NCI-H146 treated with DMSO at 0.1 percent for 48 hours (cell line): ENCODE data around the gene TEX261.
A peak's percentile ranks its signal among the peaks of the same experiment; 100 is the strongest.
"Not testable (repeated sequence)": the region's sequence is repeated elsewhere in the genome, so short reads cannot be mapped to it uniquely, and the experiment has no call there.

Experiments
- DNase-seq: peaks from one replicate; lab custom pipeline; 2025; ENCODE audit not compliant: unreplicated experiment; lab: John Stamatoyannopoulos, UW

The TEX261 gene

DNA sequence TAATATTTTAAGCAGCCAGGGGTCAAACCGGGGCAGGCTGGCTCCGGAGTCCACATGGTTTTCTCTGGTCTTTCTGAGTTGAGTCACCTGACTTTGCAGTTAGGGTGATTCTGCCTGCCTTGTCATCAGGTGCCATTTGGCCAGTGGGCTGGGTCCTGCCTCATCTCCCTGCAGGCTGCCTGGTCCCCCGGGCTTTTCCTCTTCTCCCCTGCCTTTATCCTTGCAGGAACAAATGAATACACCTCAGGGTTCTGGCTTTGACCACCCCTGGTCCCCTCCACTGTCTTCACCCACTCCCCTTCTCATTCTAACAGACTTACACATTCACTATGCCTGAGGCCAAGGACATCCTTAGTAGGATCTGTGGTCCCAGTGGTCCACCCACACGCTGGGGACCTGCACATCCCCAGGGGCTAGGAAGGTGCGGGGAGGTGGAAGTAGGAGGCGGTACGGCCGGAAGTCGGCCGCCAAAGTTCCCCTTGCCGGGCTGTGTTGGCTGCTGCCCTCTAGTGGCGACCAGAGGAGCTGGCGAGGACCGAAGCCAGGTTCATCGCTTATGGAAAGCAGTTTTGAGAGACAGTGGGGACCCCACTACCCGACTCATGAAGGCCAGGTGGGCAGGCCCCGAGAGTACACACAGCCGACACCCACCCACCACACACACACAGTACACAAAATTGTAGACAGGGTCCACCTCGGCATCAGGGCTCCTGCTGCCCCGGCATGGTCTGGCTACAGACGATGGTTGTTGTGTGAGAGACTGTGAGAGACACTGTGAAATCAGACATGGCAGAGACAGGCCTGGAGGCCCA lies 6.3 kb upstream of the TEX261 start:
- peak; percentile 45 for DNase-seq

DNA sequence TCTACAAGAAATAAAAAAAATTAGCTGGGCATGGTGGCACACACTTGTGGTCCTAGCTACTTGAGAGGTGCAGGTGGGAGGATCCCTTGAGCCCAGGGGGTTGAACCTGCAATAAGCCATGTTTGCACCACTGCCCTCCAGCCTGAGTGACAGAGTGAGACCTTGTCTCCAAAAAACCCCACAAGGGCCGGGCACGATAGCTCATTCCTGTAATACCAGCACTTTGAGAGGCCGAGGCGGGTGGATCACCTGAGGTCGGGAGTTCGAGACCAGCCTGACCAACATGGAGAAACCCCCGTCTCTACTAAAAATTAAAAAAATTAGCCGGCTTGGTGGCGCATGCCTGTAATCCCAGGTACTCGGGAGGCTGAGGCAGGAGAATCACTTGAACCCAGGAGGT lies 5.3 kb upstream of the TEX261 start:
- DNase-seq: not testable (repeated sequence)

DNA sequence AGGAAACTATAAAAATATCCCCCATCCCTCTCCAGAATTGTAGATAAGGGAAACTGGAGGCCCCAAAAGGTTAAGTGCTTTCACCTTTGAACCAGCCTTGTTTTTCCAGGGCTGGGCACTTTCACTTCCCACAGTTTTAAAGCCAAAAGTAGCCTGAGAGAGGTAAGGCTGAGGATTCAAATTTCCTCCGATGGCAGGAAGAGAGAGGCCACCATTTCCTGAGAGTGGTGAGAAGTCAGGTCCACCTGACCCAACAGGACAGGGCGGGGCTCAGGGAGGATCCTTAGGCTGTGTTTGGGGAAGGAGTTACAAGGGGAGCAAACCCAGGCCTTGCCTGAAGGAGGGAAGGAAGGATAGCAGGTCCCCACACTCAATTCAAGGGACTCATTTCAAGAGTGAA lies 4.7 kb upstream of the TEX261 start:
- DNase-seq: no peak

DNA sequence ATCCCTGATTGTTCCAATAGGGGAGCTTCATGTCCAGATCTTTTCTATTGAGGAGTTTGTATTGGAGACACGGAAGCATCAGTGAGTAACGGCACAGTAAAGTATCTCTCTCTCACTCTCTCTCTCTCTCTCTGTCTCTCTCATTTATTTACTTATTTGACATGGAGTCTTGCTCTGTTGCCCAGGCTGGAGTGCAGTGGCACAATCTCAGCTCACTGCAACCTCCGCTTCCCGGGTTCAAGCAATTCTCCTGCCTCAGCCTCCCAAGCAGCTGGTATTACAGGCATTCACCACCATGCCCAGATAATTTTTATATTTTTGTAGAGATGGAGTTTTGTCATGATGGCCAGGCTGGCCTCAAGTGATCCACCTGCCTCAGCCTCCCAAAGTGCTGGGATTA lies 4.2 kb upstream of the TEX261 start:
- not testable (repeated sequence) for DNase-seq

DNA sequence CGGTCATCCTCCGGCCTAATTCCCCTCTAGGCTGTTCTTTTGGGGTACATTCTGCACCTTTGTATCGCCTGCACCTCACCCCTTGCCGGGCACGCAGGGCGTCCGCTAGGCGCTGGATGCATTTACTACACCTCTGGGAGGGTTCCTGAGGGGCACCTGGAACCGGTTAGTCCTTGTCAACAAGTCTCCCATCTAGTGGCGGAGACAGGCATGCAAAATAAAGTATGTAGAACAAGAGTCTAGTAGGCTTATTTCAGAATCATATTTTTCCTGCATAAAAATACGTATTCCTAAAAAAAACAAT lies 705 bp upstream of the TEX261 start:
- DNase-seq: peak; percentile 24

DNA sequence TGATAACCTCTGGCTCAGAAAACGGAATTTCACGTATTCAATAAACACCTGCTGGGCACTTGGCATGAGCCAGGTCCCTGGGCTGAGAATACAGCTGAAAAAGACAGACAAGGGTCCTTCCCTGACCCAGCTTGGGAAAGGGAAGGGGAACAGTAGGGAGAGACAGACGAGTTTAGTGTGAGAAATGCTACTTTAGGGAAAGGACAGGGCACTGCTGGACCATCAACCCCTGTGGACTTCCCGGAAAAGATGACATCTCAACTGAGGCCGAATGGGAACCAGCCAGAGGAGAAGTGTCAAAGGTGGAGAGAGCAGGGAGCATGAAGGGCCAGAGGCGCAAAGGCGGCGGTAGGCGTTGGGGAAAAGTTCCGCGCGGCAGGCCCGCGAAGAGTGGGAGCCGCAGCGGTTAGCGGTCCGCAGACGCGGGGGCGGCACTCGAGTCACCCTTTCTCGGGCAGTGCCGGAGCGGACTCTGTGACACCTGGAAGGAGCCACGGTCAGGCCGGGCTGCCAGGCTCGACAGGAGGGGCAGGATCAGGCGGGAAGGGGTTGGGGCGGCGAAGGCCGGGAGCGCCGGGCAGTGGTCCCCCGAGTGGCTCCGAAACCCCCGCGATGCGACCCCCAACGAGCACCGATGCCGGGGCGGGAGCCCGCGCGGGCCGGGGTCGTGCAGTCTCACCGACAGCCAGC lies 519 bp downstream of the TEX261 start:
- DNase-seq: no peak

DNA sequence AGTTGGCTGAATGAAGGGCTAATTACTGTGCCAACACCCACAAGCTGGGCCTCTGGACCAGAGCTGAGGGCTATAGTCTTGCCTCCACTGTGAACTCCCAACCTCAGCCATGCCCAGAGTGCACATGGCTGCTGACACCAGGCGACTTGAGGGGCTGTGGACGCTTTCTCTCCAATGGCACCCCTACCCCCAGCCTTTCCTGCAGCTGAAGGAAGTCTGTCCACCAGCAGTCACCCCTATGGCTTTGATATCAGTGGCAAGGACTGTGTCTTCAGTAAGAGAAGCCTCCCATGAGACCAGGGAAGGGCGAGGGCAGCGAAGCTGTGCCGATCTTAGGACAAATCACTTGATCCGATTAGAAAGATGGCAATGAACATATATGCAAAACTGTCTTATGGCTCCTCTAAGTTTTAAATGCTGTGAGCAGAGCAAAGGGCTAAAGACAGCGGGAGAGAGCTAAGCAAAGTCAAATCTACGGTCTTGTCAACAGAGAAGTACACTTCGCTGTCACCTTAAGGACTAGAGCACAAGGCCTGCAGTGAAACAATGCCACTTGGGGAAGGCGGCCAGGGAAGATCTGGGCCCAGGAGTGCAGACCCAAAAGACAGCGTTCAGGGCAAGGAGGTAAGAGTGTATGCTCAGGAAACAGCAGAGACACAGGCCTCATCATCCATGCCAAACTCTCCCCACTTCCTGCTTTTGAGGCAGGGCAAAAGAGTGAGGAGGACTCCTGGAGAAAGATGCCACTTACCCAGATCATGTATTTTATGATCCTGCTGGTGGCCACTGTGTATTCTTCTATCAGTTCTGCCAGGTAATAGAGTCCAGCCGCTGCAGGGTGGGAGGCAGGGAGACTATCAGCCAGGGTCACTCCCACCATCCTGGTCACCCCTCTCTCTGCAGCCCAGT lies 1.5 kb downstream of the TEX261 start:
- no peak for DNase-seq

DNA sequence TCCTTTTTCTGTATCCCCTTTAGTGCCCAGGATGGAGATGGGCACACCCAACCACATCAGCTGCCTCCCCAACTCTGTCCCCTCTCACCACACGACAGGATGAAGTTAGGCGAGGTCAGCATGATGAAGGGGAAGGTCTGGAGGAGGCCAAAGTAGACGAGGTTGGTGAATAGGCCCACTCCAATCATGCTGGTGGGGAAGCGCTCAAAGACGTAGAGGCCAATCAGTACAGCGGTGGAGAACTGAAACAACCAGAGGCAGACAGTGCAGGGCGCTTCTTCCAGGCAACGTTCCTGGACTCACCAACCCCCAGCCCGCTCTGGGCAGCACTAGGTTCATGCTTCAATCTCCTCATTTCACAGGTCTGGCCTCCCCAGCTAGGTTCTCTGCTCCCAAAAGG lies 2.9 kb downstream of the TEX261 start:
- DNase-seq: no peak

DNA sequence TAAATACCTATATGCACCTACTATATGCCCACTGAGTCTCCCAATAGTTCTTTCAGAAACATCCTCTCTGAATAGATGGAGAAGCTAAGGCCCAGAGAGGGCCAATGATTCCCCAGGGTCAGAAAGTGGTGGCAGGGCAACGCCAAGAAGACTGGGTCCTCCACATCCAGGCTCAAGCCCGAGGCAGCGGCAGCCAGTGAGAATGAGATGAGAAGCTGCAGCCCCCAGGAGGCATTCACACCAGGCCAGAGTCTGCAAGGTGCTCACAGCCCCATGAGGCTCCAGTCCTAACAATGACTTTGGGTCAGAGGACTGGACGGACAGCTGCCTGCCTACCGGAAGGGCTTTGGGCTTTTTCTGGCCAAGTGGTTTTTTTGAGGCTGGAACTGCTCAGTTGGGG lies 3.5 kb downstream of the TEX261 start:
- no peak for DNase-seq

DNA sequence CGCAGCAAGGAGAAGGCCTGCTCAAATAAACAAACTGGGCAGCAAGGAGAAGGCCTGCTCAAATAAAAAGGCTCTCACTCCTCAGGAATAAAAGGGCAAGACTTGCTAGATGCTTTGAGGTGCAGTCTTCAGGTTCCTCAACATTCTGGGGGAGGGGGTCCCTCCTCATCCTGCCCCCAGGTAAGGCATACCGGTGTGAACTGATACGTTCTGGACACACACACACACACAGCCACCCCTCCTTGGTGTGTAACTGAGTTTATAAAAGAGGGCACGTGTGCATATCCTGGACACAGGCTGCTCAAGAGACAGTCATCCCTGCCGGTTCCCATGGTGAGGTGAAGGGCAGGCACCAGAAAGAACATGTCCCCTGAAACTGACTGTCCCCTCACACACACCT lies 4.5 kb downstream of the TEX261 start:
- DNase-seq: no peak

DNA sequence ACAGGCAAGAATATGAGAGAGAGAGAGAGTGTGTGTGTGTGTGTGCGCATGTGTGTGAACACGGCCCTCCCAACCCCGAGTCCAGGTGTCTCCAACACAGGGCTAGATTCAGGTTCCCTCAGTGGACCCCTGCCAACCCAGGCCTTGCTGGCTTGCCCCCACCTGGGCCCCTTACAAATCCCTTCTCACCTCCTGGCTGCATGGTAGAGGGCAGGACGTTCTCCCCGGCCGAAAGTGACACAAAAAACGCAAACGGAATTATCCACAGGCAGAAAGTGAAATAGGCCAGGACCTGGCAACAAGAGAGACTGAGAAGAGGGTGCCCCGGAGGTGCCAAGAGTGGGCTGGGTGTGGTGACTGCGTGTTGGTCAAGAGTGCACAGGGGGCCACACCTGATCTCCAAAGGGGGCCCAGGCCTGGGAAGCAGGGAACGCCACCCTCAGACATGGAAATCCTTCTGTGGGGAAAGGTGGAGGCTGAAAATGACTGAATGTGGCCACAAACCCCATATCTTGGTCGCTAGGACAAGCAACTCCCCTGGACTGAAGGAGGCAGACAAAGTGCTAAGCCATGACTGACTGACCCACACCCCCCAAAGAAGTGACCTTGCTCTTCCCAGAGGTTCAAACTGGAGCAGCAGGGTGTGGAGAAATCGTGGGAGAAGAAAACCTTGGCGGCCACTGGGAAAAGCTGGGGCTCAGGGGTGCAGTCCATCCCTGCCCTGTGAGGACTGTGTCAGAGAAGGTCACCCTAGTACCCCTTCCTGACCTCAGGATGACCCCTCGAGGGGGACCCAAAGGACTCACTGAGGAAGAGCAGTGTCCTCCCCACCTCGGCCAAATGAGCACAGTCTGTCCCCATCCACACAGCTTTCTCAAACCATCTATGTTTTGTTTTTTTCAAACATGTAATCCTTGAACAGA lies 5.7 kb downstream of the TEX261 start:
- DNase-seq: no peak

DNA sequence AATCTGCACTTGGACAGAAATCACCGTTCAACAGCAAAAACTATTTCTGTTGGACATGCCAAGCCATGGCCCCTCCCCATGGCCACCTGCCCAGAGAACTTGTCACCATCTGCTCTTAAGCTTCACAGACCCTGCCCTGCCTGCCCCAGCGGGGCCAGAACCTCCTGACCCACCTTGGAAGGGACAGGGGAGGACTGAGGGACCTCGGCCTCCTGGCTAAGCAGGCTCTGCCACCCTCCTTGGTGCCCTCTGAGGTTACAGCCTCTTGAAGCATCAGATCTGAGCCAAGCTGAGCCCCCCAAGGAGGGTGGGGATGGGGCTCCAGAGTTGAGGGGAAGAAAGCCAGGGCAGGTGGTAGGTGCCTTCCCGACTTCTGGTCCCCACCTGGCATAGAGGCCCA lies 6.5 kb downstream of the TEX261 start:
- no peak for DNase-seq

DNA sequence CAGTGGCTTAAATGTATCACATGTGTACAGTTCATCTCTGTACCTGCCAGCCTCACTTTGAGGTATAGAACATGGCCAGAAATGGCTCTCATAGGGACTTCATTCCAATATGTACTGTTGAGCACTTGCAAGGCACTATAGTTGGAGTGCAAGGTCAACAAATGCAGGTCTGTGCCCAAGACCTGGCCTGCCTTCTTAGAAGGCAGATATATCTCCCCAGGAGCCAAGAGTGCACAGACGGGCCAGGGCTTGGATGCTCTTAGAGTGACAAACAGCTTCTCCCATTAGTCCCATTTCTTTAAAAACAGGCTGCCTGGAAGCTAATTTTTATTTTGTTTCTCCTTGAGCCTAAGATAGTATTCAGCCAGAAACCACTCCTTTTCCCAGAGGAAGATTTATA lies 7.3 kb downstream of the TEX261 start:
- no peak for DNase-seq

DNA sequence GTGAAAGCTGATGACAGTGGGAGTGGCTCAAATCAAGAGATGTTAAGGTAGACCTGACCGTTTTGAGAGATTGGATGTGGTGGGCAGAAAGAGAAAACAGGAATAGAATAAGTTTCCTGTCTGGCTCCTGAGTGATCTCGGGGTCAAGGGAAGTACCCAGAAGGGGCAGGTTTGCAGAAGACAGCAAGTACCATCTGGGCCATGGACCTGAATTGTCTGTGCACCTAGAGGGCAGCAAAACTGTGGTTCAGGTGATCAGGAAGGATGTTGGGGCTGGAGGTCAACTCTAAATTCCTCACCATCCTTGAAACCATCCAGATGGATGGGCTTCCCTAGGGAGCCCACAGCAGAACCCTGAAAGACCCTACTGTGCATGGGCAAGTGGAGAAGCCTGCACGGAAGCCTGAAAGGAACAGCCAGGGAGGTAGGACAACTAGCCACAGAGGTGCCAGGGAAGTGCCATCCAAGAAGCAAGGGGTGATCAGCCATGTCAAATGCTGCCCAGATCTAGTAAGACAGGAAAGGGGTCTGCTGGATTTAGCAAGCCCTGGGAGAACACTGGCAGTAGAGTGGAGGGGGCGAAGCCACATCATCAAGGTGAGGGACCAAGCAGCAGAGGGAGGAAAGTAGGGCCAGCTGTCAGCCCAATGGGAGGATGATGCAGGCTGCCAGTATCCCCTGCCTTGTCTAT lies 8.0 kb downstream of the TEX261 start:
- no peak for DNase-seq

DNA sequence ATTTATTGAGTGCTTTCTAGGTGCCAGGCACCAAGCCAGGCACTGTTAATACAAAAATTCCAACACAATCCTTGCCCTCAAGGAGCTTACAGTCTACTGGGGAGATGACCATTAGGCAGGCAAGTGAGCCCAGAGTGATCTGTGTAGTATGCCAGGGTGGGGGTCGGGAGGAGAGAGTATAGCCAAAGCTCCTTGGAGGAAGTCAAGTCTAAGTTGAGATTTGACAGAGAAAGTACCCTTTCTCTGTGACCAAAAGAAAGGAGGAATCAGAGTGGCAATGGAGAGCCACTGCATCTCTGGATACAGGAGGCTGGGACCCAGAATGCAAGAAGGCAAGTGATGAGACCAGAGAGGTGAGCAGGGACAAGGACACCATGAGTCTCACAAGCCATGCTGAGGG lies 8.7 kb downstream of the TEX261 start:
- DNase-seq: no peak

DNA sequence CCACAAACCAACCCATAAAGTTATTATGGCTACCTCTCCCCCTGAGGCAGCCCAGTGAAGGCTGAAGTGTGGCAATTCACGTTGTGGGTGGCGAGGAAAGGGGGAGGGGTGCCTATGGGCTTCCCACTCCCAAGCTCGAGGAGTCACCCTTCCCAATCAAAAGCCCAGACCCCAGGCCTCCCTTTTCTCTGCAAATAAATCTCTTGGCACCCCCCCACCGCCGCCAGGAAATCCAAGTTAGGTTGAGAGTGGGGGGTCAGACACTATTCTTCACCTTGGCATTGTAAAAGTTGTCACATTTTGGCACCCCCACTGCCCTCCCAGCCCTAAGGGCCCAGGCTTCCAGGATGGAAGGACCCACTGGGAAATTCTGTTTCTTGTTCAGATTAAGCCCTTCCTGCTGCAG lies 9.4 kb downstream of the TEX261 start:
- DNase-seq: no peak

DNA sequence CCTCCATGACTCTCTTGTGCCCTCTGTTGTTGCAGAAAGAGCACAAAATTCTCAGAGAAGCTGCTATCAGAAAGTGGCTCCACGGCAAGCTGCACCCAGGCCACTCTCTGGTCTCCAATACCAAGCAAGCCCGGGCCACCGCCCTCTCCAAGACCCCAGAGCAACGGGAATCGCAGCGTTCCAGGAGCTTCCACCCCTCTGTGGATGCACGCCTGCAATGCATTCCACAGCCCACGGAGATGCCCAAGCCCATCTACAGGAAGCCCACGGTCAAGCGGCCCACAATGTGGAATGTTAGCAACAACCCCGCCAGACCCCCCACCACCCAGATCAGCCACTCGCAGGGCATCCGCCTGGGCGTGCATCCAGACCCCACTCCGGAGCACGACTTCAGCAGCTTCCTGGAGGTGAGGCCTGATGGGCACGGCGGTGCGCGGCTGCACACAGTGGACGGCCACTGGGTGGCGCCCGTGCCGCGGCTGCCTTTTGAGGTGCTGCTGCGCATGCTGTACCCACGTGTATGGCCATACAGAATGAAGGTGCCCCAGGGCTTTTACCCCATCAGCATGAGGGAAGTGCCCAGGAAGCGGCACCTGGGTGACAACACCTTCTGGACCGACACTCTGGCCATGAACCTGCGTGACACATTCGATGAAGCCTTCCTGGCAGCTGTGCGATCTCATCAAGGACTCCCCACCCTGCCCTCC lies 9.9 kb downstream of the TEX261 start:
- no peak for DNase-seq

DNA sequence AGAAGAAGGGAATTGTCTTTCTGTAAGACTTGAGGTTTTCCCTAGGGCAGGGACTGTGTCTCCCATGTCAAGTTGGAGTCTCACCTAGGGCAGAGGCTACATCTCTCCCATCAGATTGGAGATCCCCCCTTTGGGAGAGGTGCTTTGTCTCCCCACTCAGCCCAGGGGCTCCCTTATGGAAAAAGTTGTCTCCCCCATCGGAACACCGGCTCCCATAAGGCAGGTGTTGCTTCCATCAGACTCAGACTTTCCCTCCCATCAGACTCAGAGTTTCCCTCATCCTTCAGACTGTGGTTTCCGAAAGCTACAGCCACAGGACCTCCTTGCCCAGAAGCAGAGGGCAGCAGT lies 10.5 kb downstream of the TEX261 start:
- DNase-seq: no peak

DNA sequence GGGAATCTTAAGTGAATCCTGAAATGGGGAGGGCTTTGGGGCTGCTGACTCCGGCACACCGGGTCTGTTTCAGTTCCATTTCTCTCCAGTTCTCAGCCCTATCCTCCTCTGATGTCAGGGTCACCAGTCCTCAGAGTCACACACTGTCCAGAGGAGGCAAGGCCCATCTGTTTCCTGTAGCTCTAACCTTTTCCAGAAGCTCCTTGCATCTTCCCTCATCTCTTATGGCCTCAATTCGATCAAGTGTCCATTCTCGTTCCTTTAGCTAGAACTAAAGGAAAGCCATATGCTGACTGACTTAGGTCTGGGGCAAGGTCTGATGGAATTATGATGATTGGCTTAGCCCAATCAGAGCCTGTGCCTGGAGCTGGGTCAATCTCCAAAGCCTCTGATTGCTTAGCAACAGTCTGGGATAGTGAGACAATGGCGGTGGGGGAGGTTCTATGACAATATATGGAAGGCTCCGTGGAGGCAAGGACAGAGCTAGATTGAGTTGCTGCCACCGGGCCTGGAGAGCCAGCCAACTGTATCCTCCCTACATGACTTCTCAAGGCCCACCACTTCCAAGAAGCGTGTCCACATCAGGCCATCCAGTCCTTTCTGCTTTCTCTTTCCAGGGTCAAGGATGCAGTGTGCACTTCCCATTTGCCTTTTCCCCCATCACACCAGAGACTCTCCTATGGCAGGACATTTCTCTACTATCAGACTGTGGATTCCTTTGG lies 11.0 kb downstream of the TEX261 start:
- DNase-seq: no peak
